ENCODE results near the gene PCDHGA12.
"Not testable (repeated sequence)": the region's sequence is repeated elsewhere in the genome, so short reads cannot be mapped to it uniquely, and the experiment has no call there.

PCDHGA12 gene

DNA sequence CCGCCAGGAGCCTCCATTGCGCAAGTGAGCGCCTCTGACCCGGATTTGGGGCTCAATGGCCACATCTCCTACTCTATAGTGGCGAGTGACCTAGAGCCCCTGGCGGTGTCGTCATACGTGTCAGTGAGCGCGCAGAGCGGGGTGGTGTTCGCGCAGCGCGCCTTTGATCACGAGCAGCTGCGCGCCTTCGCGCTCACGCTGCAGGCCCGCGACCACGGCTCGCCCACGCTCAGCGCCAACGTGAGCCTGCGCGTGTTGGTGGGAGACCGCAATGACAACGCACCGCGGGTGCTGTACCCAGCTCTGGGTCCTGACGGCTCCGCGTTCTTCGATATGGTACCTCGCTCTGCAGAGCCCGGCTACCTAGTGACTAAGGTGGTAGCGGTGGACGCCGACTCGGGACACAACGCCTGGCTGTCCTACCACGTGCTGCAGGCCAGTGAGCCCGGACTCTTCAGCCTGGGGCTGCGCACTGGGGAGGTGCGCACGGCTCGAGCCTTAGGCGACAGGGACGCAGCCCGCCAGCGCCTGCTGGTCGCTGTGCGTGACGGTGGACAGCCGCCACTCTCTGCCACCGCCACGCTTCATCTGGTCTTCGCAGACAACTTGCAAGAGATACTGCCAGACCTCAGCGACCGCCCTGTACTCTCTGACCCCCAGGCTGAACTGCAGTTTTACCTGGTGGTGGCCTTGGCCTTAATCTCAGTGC, 20.6 kb upstream of the PCDHGA12 start:
- no peak for DNase-seq

DNA sequence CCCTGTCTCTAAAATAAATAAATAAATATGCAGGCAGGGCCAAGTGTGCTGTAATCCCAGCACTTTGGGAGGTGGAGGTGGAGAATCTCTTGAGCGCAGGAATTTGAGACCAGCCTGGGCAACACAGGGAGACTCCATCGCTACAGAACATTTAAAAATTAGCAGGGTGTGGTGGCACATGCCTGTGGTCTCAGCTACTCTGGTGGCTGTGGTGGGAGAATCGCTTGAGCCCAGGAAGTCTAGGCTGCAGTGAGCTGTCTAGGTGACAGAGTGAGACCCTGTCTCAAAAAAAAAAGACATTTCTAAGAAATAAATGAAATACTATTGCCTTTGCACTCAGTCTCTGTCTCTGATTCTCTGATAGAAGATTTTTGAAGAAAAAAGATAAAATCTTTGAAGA, 18.7 kb upstream of the PCDHGA12 start:
- no peak for DNase-seq

DNA sequence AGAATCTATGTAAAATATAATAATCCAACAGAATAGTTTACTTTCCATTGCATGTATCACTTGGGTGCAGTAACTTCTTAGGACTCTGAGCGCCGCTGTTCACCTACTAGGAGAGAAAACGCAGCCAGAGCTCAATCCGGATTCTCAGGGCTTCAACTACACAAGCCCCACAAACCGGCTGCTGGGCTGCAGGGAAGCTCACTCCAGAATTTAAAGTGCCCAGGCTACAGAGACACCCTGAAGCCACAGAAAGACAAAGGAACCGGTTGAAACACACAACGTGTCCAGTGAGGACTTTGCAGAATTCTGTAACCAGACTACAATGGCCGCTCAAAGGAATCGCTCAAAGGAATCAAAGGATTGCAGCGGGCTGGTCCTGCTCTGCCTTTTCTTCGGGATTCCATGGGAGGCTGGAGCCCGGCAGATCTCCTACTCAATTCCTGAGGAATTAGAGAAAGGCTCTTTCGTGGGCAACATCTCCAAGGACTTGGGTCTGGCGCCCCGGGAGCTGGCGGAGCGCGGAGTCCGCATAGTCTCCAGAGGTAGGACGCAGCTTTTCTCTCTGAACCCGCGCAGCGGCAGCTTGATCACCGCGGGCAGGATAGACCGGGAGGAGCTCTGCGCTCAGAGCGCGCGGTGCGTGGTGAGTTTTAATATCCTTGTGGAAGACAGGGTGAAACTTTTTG, 17.3 kb upstream of the PCDHGA12 start, which contains the start of gene PCDHGA10:
Gene PCDHGA10 (plus strand): TSS at position 134 of the 686 bp plus-strand sequence. CDS start 189 bp downstream, at position 323.
- DNase-seq = peak in 1 of 3 experiments; percentile 1

DNA sequence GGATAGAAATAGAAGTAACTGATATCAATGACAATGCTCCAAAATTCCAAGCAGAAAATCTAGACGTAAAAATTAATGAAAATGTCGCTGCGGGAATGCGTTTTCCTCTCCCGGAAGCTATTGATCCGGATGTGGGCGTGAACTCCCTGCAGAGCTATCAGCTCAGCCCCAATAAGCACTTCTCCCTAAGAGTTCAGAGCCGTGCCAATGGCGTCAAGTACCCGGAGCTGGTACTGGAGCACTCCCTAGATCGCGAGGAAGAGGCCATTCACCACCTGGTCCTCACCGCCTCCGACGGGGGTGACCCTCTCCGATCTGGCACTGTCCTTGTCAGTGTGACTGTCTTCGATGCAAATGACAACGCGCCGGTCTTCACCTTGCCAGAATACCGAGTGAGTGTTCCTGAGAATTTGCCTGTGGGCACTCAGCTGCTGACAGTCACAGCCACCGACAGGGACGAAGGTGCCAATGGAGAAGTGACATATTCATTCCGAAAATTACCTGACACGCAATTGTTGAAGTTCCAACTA, 16.7 kb upstream of the PCDHGA12 start:
- no peak for DNase-seq

DNA sequence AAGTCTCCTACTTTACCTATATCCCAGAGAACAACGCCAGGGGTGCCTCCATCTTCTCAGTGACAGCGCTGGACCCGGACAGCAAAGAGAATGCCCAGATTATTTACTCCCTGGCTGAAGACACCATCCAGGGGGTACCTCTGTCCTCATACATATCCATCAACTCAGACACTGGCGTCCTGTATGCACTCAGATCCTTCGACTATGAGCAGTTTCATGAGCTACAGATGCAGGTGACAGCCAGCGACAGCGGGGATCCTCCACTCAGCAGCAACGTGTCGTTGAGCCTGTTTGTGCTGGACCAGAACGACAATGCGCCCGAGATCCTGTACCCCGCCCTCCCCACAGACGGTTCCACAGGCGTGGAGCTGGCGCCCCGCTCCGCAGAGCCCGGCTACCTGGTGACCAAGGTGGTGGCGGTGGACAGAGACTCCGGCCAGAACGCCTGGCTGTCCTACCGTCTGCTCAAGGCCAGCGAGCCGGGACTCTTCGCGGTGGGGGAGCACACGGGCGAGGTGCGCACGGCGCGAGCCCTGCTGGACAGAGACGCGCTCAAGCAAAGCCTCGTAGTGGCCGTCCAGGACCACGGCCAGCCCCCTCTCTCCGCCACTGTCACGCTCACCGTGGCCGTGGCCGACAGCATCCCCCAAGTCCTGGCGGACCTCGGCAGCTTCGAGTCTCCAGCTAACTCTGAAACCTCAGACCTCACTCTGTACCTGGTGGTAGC, 15.6 kb upstream of the PCDHGA12 start:
- not testable (repeated sequence) for DNase-seq

DNA sequence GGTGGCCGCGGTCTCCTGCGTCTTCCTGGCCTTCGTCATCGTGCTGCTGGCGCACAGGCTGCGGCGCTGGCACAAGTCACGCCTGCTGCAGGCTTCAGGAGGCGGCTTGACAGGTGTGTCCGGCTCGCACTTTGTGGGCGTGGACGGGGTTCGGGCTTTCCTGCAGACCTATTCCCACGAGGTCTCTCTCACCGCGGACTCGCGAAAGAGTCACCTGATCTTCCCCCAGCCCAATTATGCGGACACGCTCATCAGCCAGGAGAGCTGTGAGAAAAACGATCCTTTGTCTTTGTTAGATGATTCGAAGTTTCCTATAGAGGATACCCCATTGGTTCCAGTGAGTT, 15.1 kb upstream of the PCDHGA12 start:
- DNase-seq = not testable (repeated sequence)

DNA sequence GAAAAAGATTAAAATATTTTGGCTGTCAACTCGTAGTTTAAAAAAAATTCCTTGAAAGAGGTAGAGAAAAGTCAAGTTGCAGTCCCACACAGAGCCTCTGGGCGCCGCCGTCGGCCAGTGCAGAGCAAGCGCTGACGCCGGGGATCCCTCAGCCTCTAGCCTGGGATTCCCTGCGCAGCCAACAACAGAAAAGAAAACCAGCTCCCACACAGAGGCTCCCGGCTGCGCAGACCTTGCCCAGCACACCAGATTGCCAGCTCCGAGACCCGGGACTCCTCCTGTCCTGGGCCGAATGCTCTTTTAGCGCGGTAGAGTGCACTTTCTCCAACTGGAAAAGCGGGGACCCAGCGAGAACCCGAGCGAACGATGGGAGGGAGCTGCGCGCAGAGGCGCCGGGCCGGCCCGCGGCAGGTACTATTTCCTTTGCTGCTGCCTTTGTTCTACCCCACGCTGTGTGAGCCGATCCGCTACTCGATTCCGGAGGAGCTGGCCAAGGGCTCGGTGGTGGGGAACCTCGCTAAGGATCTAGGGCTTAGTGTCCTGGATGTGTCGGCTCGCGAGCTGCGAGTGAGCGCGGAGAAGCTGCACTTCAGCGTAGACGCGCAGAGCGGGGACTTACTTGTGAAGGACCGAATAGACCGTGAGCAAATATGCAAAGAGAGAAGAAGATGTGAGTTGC, 12.7 kb upstream of the PCDHGA12 start, which contains the start of gene PCDHGB7:
Gene PCDHGB7 (plus strand): TSS at position 184 of the 679 bp plus-strand sequence. CDS start 183 bp downstream, at position 367.
- not testable (repeated sequence) for DNase-seq

DNA sequence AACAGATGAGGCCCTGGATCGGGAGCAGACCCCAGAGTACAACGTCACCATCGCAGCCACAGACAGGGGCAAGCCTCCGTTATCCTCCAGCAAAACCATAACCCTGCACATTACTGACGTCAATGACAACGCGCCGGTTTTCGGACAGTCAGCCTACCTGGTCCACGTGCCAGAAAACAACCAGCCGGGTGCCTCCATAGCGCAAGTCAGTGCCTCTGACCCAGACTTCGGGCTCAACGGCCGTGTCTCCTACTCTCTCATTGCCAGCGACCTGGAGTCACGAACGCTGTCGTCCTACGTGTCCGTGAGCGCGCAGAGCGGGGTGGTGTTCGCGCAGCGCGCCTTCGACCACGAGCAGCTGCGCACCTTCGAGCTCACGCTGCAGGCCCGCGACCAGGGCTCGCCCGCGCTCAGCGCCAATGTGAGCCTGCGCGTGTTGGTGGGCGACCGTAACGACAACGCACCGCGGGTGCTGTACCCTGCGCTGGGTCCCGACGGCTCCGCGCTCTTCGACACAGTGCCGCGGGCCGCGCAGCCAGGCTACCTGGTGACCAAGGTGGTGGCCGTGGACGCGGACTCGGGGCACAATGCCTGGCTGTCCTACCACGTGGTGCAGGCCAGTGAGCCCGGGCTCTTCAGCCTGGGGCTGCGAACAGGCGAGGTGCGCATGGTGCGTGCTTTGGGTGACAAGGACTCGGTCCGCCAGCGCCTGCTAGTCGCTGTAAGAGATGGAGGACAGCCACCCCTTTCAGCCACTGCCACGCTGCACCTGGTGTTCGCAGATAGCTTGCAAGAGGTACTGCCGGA, 11.0 kb upstream of the PCDHGA12 start:
- DNase-seq = no peak

DNA sequence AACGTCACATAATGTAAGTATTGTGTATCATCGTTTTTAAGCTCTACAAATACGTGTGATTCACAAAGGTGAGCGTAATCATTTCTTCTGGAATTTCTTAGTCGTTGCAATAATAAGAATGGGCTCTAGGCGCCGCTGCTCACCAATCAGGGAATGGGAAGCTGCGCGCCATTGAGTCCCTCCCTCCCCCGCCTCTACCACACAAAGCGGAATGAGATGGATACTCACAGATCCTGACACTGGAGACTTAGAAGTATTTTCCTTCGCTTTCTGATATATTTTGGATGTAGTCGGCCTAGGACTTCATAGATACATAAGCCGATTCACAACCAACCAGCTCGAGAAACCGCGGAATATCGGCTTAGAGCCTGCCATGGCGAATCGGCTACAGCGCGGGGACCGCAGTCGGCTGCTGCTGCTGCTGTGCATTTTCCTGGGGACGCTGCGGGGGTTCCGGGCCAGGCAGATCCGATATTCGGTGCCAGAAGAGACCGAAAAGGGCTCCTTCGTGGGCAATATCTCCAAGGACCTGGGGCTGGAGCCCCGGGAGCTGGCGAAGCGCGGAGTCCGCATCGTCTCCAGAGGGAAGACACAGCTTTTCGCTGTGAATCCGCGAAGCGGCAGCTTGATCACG, 9.3 kb upstream of the PCDHGA12 start, which contains the start of gene PCDHGA11:
Gene PCDHGA11 (plus strand): TSS at position 197 of the 634 bp plus-strand sequence. CDS start 177 bp downstream, at position 374.
- no peak for DNase-seq

DNA sequence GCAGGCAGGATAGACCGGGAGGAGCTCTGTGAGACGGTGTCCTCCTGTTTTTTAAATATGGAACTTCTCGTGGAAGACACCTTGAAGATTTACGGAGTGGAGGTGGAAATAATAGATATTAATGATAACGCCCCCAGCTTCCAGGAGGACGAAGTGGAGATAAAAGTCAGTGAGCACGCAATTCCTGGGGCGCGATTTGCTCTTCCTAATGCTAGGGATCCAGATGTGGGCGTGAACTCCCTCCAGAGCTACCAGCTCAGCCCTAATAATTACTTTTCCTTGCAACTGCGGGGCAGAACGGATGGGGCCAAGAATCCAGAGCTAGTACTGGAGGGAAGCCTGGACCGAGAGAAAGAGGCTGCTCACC, 8.8 kb upstream of the PCDHGA12 start:
- DNase-seq = no peak

DNA sequence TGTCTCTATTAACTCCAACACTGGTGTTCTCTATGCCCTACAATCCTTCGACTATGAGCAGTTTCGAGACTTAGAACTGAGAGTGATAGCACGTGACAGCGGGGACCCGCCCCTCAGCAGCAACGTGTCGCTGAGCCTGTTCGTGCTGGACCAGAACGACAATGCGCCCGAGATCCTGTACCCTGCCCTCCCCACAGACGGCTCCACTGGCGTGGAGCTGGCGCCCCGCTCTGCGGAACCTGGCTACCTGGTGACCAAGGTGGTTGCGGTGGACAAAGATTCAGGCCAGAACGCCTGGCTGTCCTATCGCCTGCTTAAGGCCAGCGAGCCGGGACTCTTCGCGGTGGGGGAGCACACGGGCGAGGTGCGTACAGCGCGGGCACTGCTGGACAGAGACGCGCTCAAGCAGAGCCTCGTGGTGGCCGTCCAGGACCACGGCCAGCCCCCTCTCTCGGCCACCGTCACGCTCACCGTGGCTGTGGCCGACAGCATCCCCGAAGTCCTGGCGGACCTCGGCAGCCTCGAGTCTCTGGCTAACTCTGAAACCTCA, 7.5 kb upstream of the PCDHGA12 start:
- no peak for DNase-seq

DNA sequence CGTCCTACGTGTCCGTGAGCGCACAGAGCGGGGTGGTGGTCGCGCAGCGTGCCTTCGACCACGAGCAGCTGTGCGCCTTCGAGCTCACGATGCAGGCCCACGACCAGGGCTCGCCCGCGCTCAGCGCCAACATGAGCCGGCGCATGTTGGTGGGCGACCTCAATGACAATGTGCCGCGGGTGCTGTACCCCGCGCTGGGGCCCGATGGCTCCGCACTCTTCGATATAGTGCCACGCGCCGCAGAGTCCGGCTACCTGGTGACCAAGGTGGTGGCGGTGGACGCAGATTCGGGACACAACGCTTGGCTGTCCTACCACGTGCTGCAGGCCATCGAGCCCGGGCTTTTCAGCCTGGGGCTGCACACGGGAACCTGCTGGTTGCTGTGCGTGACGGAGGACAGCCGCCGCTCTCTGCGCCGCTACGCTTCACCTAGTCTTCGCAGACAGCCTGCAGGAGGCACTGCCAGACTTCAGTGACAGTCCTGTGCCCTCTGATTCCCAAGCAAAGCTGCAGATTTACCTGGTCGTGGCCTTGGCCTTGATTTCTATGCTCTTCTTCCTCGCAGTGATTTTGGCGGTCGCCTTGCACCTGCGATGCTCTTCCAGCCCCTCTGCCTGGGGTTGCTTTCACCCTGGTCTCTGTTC, 2.4 kb upstream of the PCDHGA12 start:
- no peak for DNase-seq

DNA sequence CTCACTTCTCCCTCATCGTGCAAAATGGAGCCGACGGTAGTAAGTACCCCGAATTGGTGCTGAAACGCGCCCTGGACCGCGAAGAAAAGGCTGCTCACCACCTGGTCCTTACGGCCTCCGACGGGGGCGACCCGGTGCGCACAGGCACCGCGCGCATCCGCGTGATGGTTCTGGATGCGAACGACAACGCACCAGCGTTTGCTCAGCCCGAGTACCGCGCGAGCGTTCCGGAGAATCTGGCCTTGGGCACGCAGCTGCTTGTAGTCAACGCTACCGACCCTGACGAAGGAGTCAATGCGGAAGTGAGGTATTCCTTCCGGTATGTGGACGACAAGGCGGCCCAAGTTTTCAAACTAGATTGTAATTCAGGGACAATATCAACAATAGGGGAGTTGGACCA, 979 bp downstream of the PCDHGA12 start:
- no peak for DNase-seq

DNA sequence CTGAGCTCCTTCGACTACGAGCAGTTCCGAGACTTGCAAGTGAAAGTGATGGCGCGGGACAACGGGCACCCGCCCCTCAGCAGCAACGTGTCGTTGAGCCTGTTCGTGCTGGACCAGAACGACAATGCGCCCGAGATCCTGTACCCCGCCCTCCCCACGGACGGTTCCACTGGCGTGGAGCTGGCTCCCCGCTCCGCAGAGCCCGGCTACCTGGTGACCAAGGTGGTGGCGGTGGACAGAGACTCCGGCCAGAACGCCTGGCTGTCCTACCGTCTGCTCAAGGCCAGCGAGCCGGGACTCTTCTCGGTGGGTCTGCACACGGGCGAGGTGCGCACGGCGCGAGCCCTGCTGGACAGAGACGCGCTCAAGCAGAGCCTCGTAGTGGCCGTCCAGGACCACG, 2.0 kb downstream of the PCDHGA12 start:
- DNase-seq = not testable (repeated sequence)

DNA sequence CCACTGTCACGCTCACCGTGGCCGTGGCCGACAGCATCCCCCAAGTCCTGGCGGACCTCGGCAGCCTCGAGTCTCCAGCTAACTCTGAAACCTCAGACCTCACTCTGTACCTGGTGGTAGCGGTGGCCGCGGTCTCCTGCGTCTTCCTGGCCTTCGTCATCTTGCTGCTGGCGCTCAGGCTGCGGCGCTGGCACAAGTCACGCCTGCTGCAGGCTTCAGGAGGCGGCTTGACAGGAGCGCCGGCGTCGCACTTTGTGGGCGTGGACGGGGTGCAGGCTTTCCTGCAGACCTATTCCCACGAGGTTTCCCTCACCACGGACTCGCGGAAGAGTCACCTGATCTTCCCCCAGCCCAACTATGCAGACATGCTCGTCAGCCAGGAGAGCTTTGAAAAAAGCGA, 2.4 kb downstream of the PCDHGA12 start:
- not testable (repeated sequence) for DNase-seq

DNA sequence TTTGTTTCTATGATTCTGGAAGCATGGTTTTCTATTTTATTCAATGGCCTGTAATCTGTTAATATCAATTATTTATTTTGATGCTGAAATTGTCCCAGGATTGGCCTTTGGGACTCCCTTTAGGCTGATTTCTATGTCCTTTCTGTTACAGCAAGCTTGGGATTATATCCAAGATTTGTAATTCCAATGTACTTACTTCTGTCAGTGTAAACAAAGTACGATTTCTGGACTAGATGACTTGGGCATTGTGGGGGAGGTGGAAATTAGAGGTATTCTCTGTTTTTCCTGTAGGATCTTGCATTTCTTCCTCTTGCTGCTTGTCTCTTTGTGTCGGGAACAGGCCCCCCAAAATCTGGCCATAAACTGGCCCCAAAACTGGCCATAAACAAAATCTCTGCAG, 3.7 kb downstream of the PCDHGA12 start:
- DNase-seq = no peak

DNA sequence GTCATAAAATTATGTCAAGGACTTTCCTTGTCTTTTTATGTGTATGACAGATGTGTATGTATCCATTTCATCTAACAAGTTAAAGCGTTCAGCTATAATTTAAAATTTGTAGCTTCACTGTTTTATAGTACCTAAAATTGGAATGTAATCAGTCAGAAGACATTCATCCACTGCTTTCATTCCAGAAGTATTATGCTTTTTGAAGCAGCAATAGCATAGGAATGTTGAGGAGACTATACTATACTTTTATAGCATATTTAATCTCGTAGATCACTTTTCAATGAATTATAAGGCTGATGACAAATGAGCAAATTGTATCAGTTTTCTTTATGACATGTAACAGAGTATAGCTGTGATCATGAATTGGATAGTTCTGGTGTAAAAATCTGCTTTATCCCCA, 6.9 kb downstream of the PCDHGA12 start:
- no peak for DNase-seq

DNA sequence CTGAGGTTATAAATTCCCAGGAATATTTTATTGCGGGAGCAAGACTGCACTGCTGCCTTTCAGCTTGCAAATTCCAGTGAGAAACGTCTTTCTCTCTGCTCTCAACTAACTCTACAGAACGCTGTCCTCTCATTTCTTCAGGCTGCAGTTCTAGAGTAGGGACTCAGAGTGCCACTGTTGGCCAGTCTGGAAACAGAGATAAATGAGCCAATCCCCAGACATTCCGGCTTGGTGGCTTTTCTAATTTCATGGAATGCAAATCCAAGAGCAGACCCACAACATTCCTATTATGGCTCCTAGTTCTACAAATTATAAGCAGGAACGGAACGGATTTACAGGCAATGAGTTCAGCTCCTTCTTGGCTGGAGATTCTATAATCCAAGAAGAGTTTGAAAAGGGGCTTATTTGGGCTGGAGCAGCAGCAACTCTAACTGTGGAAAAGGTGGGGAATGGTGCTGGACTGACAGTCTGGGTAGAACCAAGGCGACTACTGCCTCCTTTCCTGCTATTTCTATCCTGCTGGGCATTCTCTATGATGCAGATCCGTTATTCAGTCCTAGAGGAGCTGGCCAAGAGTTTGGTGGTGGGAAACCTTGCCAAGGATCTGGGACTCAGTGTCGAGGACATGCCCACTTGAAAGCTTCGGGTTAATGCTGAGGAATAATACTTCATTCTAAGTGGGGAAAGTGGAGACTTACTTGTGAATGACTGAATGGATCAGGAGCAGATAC, 9.3 kb downstream of the PCDHGA12 start:
- DNase-seq = no peak

DNA sequence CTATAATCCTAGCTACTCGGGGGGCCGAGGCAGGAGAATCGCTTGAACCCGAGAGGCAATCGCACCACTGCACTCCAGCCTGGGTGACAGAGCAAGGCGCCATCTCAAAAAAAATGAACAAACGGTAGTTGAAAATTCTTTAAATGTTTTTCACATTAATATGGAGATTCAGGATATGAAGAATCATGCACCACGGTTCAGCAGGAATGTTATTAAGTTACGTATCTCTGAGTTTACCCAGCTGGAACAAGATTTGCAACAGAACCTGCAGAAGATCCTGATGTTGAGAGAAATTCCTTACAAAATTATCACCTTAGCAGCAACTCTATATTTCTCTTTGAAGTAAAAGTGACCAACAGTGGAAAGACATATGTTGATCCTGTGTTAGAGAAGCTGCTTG, 10.0 kb downstream of the PCDHGA12 start:
- no peak for DNase-seq
